GM19467 (cell line): Measurements from ENCODE around the gene GABRQ.
A peak's percentile ranks its signal among the peaks of the same experiment; 100 is the strongest.
"Not testable (repeated sequence)": the region's sequence is repeated elsewhere in the genome, so short reads cannot be mapped to it uniquely, and the experiment has no call there.

ENCODE experiments used
- ATAC-seq: cut with Tn5 transposase; IDR thresholded peaks from one replicate; pipeline ENCODE4 v1.9.1; 2021; ENCODE audit warnings: mild to moderate bottlenecking, moderate library complexity; ENCODE audit not compliant: unreplicated experiment

GABRQ gene

DNA sequence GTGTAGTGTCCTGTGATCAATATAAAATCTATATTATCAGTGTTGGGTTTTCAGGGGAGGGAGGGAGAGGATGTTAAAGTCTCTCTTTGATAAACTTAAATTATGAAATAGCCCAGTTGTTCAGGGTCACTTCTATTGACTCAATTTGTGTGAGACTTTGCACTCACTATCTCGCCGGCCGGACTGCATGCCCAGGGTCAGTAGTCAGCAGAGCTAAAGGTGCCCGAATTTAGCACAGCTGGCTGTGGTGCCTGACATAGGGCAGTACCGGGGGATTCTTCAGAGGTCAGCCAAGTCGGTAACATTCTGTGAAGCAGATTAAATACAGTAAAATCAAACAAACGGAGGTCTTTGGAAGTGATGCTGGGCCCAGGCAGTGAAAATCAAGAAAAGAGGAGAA lies 19.2 kb downstream of the GABRQ start:
- ATAC-seq, result no peak

- ATAC-seq, result no peak
These were observed 20.6 kb downstream of the GABRQ start for GRCh38 chrX:152658302-152658701.

- no peak for ATAC-seq
These were observed 25.4 kb downstream of the GABRQ start for GRCh38 chrX:152663086-152663485.

DNA sequence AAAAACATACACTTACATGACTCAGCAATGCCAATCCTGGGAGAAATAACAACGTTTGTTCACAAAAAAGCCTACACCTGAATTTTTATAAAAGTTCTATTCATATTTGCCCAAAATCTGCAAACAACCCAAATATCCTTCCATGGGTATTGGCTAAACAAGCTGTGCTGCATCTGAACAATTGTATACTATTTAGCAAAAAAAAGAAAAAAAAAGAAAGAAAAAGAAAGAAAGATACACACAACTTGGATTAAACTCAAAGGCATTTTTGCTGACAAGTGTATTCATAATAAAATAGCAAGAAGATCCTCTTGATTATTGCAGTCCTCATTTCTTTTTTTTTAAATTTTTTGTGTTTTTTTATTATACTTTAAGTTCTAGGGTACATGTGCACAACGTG lies 36.4 kb downstream of the GABRQ start:
- no peak for ATAC-seq

DNA sequence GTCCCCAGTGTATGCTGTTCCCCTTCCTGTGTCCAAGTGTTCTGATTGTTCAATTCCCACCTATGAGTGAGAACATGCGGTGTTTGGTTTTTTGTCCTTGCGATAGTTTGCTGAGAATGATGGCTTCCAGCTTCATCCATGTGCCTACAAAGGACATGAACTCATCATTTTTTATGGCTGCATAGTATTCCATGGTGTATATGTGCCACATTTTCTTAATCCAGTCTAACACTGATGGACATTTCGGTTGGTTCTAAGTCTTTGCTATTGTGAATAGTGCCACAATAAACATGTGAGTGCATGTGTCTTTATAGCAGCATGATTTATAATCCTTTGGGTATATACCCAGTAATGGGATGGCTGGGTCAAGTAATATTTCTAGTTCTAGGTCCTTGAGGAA lies 37.0 kb downstream of the GABRQ start:
- not testable (repeated sequence) for ATAC-seq

DNA sequence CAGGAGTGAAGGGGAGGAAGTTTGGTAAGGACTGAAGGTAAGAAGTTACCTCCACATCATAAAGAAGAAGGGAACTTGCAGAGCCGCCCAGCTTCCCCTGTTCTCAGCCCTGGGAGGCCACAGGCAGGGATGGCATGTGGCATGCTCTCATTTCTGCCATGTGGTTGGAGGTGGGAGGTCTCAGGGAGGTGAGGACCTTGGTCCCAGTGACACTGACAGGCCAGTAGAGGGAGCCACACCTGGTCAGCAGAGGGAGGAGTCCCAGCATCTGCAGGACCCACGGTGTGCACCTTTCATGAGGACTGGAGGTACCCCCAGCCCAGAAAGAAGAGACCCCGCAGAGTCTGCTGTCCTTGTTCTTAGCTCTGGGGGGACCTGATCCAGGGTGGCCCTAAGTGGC lies 43.3 kb downstream of the GABRQ start:
- ATAC-seq, result peak; percentile 76

- ATAC-seq, result not testable (repeated sequence)
These were observed 60.5 kb downstream of the GABRQ start, which contains the start of gene MAGEA3 for GRCh38 chrX:152697952-152698931. MAGEA3 (plus strand) TSS chrX:152698794; CDS start chrX:152700833, 2,039 bp downstream.

- not testable (repeated sequence) for ATAC-seq
These were observed 62.7 kb downstream of the GABRQ start for GRCh38 chrX:152700390-152700789.

- ATAC-seq, result not testable (repeated sequence)
These were observed 68.8 kb downstream of the GABRQ start for GRCh38 chrX:152706500-152706899.
